GM19193 (cell line): Measurements from ENCODE around the gene EFNA5.

ENCODE experiments used
- POLR2A ChIP-seq: IDR thresholded peaks from 4 replicates; pipeline ENCODE4 v1.6.1; 2011; ENCODE audit not compliant: insufficient read depth, insufficient read length; ENCODE audit errors: extremely low read depth

The EFNA5 gene

DNA sequence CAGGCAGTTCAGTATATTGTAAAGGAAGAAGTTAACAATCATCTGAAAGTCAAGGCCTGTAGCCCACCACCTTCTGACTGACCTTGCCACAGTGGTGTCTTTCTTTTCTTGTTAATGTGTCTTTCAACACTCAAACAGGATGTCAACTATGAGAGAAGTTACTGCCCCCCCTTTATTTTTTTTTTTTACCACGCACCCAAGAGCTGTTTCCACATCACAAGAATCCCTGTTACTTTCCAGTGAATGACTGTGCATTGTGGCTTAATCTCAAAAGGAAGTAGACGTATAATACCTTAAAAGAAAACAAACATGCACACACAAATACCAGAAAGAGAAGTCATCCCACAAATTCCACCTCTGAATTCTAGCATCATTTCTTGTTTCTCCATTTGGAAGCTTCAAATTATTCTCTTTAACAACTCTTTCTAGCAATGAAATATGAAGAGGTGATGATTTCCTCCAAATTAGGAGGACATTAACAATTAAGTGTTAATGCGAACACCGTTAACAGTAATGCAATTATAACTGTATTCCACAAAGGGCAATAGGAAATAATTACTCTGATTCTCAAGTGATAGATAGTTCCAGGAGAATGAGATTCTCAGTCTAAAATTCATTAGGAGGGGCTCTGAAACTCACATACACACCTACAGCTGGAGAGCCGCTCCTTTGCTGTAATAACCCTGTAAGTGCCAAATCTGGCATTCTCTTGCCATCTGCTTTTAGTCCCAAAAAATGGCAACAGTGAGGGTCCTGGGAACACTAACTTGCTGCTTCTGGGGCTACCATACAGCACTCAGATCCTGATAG lies 201.0 kb downstream of the EFNA5 start:
- TF ChIP-seq POLR2A, result no peak

DNA sequence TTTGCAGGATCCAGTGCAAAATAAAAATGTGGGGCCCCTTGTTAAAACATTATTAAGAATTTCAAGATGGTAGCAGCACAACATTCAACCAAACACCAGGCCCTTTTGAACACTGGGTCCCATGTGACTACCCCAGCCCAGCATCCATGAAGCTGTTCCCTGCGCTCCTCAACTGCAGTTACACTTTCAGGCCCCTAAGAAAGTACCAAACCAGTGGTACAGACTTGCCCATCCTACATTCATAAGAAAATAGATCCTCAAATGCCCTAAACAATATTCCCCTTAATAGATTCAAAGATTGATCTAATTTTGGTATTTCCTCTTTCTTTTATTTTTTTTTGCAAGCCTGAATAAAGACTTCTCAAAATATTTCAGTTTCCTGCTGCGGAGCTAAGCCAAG lies 201.7 kb downstream of the EFNA5 start:
- no peak for TF ChIP-seq POLR2A

GRCh38 chr5:107468276-107468675 lies 202.5 kb downstream of the EFNA5 start:
- no peak for TF ChIP-seq POLR2A

DNA sequence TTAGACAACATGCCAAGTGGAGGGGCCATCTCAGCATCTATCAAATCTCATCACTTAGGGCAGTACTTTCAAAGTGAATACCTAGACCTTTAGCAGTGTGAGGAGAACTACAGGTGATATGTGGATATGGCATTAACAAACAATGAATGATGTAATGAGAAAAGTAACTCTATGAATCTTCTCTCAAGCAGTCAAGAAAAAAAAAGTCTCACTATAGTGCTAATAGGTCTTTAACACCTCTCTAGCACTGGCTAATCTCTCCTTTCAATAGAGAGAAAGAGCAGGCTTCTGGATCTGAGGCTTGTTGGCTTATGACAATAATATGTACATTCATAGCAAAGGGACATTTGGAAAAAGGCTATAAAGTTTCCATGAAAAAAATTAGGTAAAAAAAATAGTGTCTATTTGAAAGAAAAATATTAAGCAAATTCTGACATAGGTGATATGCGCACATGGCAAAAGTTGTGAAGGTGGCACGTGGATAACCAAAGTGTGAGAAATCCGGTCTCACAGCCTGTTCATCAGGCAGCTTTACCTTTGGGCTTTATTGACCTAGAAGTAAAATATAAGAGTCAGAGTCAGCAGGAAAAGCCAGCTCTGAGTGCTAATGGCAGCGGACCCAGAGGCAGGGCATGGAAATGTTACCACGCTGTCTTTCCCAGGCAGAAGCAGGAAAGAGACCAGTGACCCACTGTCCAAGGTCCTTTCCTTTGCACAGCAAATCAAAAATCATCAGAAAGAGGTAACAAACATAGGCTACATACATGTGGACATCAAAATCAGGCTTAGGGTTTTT lies 203.4 kb downstream of the EFNA5 start:
- TF ChIP-seq POLR2A, result no peak

GRCh38 chr5:107466233-107466769 lies 204.4 kb downstream of the EFNA5 start:
- no peak for TF ChIP-seq POLR2A

- no peak for TF ChIP-seq POLR2A
These were observed 205.9 kb downstream of the EFNA5 start for GRCh38 chr5:107464876-107465275.

DNA sequence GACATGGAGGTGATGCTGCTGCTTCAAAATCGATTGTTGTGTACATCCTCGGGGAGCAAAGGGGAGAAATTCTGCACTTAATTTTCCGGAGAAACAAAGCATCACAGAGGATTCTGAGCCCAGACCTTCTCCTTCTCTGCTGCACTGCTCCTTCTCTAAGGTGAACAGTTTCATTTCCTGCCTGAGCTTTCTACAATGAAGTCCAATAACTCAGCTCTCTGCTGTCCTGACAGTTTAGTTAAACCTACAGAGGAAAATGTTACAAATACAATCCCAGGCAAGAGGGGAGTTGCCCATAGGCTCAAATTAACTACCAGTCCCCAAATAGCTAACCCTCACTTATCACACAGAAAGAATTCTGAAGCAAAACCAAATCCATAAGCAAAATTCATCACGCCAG lies 206.3 kb downstream of the EFNA5 start:
- no peak for TF ChIP-seq POLR2A

GRCh38 chr5:107463731-107464130 lies 207.0 kb downstream of the EFNA5 start:
- TF ChIP-seq POLR2A, result no peak

DNA sequence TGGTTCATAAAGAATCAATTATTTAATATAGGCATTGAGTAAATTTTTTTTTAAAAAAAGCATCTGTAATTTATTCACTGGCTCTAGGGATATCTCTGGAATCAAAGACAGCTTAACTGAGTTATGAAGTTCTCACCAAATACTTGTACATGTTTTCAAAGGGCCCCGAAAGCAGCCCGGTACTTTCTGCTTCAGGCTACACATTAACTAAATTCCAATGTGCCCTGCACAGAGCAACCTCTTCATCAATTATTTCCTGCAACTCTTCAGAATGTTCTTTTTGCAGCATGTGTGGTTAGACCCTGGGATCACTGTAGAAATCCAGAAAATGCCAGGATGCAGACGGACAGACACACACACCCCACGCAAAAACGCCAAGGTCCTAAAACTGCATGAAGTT lies 209.0 kb downstream of the EFNA5 start:
- no peak for TF ChIP-seq POLR2A

DNA sequence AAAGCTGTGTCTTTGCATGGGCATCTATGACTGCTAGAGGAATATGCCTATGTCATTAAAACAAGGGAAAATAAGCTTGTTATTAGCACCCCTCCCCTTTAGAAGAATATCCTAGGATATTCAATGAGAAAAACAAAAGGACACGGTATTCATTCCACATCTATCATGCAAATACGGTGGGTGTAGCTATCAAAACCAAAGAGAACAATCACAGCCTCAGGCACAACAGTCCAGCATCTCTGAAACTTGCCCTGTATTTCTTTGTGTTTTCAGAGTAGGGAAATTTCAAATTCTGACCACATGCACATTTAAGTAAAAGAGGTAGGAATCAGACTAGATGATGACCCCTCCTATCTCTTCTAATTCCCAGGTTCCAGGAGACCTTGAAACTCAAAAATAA lies 209.9 kb downstream of the EFNA5 start:
- no peak for TF ChIP-seq POLR2A

- TF ChIP-seq POLR2A, result no peak
These were observed 211.1 kb downstream of the EFNA5 start for GRCh38 chr5:107459605-107460004.

DNA sequence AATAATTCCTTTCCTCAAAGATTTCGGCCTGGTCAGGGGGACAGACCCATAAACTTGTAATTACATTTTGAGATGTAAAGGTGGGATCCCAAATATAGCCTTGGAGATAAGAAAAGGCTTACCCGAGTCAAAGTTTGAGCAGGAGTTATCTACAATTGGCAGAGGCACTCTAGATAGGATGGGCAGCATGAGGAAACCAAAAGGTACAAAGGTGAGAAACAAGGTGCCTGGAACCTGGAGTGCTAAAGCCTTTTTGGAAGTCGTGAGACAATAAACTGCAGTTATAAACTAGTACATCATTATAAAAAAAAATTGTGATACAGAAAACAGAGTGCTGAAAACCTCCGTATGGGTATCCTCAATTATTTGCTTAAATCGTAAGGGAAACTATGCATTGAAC lies 212.4 kb downstream of the EFNA5 start:
- no peak for TF ChIP-seq POLR2A

- TF ChIP-seq POLR2A, result no peak
These were observed 212.9 kb downstream of the EFNA5 start for GRCh38 chr5:107457881-107458280.

DNA sequence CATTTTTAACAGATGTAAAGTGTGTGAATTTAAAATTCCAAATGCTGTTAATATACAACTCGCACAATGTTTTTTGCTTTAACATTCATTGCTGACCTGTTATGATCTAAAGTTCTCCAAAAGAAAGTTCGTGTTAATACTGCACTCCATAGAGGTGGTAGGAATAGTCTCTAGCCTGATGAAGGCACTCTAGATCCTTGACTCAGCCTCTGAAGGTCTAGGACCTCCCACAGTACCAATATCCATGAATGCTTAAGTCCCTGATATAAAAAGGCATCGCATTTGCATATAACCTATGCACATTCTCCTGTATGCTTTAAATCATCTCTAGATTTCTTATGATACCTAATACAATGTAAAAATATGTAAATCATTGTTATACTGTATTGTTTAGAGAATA lies 213.6 kb downstream of the EFNA5 start:
- no peak for TF ChIP-seq POLR2A

- TF ChIP-seq POLR2A, result no peak
These were observed 214.4 kb downstream of the EFNA5 start for GRCh38 chr5:107456281-107456715.

GRCh38 chr5:107455111-107455544 lies 215.6 kb downstream of the EFNA5 start:
- no peak for TF ChIP-seq POLR2A
